Astrocyte (in vitro differentiated cells and primary cell): ENCODE data around the gene ANKRD62.

Experiments used
- EZH2 ChIP-seq: IDR thresholded peaks from 2 replicates; pipeline ENCODE4 v1.6.1; 2012; ENCODE audit warnings: mild to moderate bottlenecking, low read length, inconsistent platforms; ENCODE audit not compliant: insufficient read depth
- TF ChIP-seq, protein P1 (sequence below): IDR thresholded peaks from 2 replicates; pipeline ENCODE4 v1.5.1; 2011; ENCODE audit warnings: low read depth, mild to moderate bottlenecking, inconsistent platforms, low read length, moderate library complexity; ENCODE audit not compliant: insufficient read depth

DNA sequence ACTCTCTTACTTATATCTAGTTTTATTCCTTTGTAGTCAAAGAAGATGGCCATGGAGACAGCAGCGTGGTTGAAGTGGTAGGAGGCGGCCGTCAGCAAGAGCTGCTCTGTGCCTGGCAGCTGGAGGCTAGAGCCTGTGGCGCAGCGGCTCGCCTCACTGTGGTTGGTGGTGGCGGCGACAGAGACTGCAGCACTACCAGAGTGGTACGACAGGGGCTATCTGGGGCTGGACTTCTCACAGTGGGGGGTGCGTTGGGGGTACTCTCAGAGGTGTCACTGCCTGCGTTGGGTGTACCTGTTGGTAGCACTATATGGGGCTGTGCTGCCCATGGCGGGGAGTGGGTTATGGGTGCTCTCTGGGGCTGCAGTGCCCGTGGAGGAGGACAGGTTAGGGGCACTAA is 8.5 kb upstream of the ANKRD62 start:
- TF ChIP-seq, protein P1, sequence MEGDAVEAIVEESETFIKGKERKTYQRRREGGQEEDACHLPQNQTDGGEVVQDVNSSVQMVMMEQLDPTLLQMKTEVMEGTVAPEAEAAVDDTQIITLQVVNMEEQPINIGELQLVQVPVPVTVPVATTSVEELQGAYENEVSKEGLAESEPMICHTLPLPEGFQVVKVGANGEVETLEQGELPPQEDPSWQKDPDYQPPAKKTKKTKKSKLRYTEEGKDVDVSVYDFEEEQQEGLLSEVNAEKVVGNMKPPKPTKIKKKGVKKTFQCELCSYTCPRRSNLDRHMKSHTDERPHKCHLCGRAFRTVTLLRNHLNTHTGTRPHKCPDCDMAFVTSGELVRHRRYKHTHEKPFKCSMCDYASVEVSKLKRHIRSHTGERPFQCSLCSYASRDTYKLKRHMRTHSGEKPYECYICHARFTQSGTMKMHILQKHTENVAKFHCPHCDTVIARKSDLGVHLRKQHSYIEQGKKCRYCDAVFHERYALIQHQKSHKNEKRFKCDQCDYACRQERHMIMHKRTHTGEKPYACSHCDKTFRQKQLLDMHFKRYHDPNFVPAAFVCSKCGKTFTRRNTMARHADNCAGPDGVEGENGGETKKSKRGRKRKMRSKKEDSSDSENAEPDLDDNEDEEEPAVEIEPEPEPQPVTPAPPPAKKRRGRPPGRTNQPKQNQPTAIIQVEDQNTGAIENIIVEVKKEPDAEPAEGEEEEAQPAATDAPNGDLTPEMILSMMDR, result no peak
- no peak for TF ChIP-seq EZH2
